Smooth muscle cell (in vitro differentiated cells): Measurements from ENCODE around the gene OTUD4. TPM values are rescaled to one million over a fixed set of nuclear protein-coding genes. Genes with fewer than 3 reads are reported as not detected.

Experiments used
- DNase-seq: peaks from one replicate; lab custom pipeline; 2025; ENCODE audit not compliant: unreplicated experiment; lab: John Stamatoyannopoulos, UW
- H2AFZ ChIP-seq: fragments of 200-600 bp; sonication (generic); 2 replicates; pipeline ENCODE4 v1.6.0; 2016; ENCODE audit warnings: antibody characterized with exemption, low read depth, mild to moderate bottlenecking
- H3F3A ChIP-seq: fragments of 200-600 bp; sonication (generic); 2 replicates; pipeline ENCODE4 v1.6.0; 2017; ENCODE audit warnings: antibody characterized with exemption, low read depth
- H3K27ac ChIP-seq: fragments of 200-600 bp; sonication (generic); 2 replicates; pipeline ENCODE4 v1.5.1; 2016; ENCODE audit warnings: low read depth, mild to moderate bottlenecking
- H3K27me3 ChIP-seq: fragments of 200-600 bp; sonication (generic); 2 replicates; pipeline ENCODE4 v1.6.1; 2016; ENCODE audit warnings: low read depth, mild to moderate bottlenecking
- H3K36me3 ChIP-seq: fragments of 200-600 bp; sonication (generic); 2 replicates; pipeline ENCODE4 v1.5.1; 2016; ENCODE audit warnings: low read depth
- H3K4me1 ChIP-seq: fragments of 200-600 bp; sonication (generic); 2 replicates; pipeline ENCODE4 v1.5.1; 2016; ENCODE audit warnings: low read depth
- H3K4me2 ChIP-seq: fragments of 200-600 bp; sonication (generic); 2 replicates; pipeline ENCODE4 v1.6.0; 2016; ENCODE audit warnings: mild to moderate bottlenecking
- H3K4me3 ChIP-seq: fragments of 200-600 bp; sonication (generic); 2 replicates; pipeline ENCODE4 v1.5.1; 2016; ENCODE audit warnings: mild to moderate bottlenecking
- H3K79me2 ChIP-seq: fragments of 200-600 bp; sonication (generic); 2 replicates; pipeline ENCODE4 v1.6.0; 2016; ENCODE audit warnings: low read depth, mild to moderate bottlenecking
- H3K9ac ChIP-seq: fragments of 200-600 bp; sonication (generic); 2 replicates; pipeline ENCODE4 v1.6.0; 2016; ENCODE audit warnings: low read depth
- H3K9me3 ChIP-seq: fragments of 200-600 bp; sonication (generic); replicated peaks from 2 replicates; pipeline ENCODE4 v1.5.1; 2016; ENCODE audit warnings: low read depth
- H4K20me1 ChIP-seq: fragments of 200-600 bp; sonication (generic); 2 replicates; pipeline ENCODE4 v1.6.0; 2016; ENCODE audit warnings: low read depth
- CTCF ChIP-seq: fragments of 200-600 bp; sonication (generic); IDR thresholded peaks from 2 replicates; pipeline ENCODE4 v1.5.1; 2017; ENCODE audit warnings: borderline replicate concordance, mild to moderate bottlenecking, antibody characterized with exemption; ENCODE audit not compliant: insufficient read depth, poor library complexity, severe bottlenecking
- WGBS: methylation state at CpG from one replicate; pipeline ENCODE4 v1.1.7; 2016; ENCODE audit warnings: low lambda C conversion rate; 5-methylcytosine and 5-hydroxymethylcytosine counted together
- polyA plus RNA-seq: library from polyadenylated mRNA; unstranded; fragments of >200 nt; fragmentation: Nextera tagmentation; extraction: Ambion mirVana; gene quantifications from 2 replicates; pipeline ENCODE4 v1.2.1, GENCODE V29; 2016
- total RNA-seq: library from RNA; depleted of rRNA; stranded (reverse); fragments of >200 nt; gene quantifications from 2 replicates; pipeline ENCODE4 v1.2.3, GENCODE V29; 2014

Gene OTUD4
- total and polyA plus RNA-seq, 2 experiments from 2014 or later = 4.4 to 16.3 TPM

- no peak for DNase-seq
- no peak overlapping the region for H3K4me2 ChIP-seq
- peaks cover 38% of the 10 kb centered on the region for H3K79me2 ChIP-seq
- H4K20me1 ChIP-seq = peaks cover 12% of the 10 kb centered on the region
- no peak overlapping the region for H3K27ac ChIP-seq
- no peak for TF ChIP-seq CTCF
- no peaks in the 10 kb centered on the region for H3K4me1 ChIP-seq
- H3K27me3 ChIP-seq = no peaks in the 10 kb centered on the region
- no peak overlapping the region for H3K9ac ChIP-seq
- H3K36me3 ChIP-seq = peaks cover 67% of the 10 kb centered on the region
- H3K9me3 ChIP-seq = no peaks in the 10 kb centered on the region
- no peak overlapping the region for H2AFZ ChIP-seq
- no peak overlapping the region for H3K4me3 ChIP-seq
- no peaks in the 10 kb centered on the region for H3F3A ChIP-seq
Observed at GRCh38 chr4:145108128-145108527, 72.3 kb downstream of the OTUD4 start.

GRCh38 chr4:145107126-145107525, 73.3 kb downstream of the OTUD4 start:
- Histone ChIP-seq H3K27me3 (no peaks in the 10 kb centered on the region), H3K36me3 (peaks cover 59% of the 10 kb centered on the region), H3F3A (no peaks in the 10 kb centered on the region), H3K4me3 (no peak overlapping the region), H4K20me1 (peaks cover 22% of the 10 kb centered on the region), H3K4me1 (no peaks in the 10 kb centered on the region), H3K9me3 (no peaks in the 10 kb centered on the region), H2AFZ (no peak overlapping the region), H3K27ac (no peak overlapping the region), H3K4me2 (no peak overlapping the region), H3K79me2 (peaks cover 48% of the 10 kb centered on the region), H3K9ac (no peak overlapping the region)
- DNase-seq = no peak
- TF ChIP-seq CTCF = no peak
- WGBS = 86% methylated on average over 2 of the region's 2 CpGs

GRCh38 chr4:145103496-145103895, 76.9 kb downstream of the OTUD4 start:
- Histone ChIP-seq H4K20me1 (peaks cover 37% of the 10 kb centered on the region), H3K4me2 (no peak overlapping the region), H2AFZ (no peak overlapping the region), H3K36me3 (peaks cover 32% of the 10 kb centered on the region), H3K9me3 (no peaks in the 10 kb centered on the region), H3K27ac (no peak overlapping the region), H3K4me1 (peaks cover 17% of the 10 kb centered on the region), H3K9ac (no peak overlapping the region), H3K79me2 (peaks cover 84% of the 10 kb centered on the region), H3K4me3 (no peak overlapping the region), H3K27me3 (no peaks in the 10 kb centered on the region), H3F3A (no peaks in the 10 kb centered on the region)
- DNase-seq = no peak
- 98% methylated on average over 3 of the region's 3 CpGs for WGBS
- TF ChIP-seq CTCF = no peak

- H3K4me2 ChIP-seq = no peak overlapping the region
- TF ChIP-seq CTCF = no peak
- WGBS = 93% methylated on average over 2 of the region's 2 CpGs
Observed at GRCh38 chr4:145102619-145103018, 77.8 kb downstream of the OTUD4 start.

More at GRCh38 chr4:145102619-145103018, 77.8 kb downstream of the OTUD4 start:
- H3F3A ChIP-seq = no peaks in the 10 kb centered on the region
- H3K79me2 ChIP-seq = peaks cover 82% of the 10 kb centered on the region
- H4K20me1 ChIP-seq = peaks cover 37% of the 10 kb centered on the region
- no peak overlapping the region for H3K4me3 ChIP-seq
- no peaks in the 10 kb centered on the region for H3K27me3 ChIP-seq
- peaks cover 17% of the 10 kb centered on the region for H3K4me1 ChIP-seq
- H3K9ac ChIP-seq = no peak overlapping the region
- peaks cover 25% of the 10 kb centered on the region for H3K36me3 ChIP-seq
- no peak overlapping the region for H2AFZ ChIP-seq
- DNase-seq = no peak
- H3K9me3 ChIP-seq = no peaks in the 10 kb centered on the region
- no peak overlapping the region for H3K27ac ChIP-seq
